Uterus (tissue), 4 donors: ENCODE results near the gene VPS37D. TPM values are rescaled to one million over a fixed set of nuclear protein-coding genes. Genes with fewer than 3 reads are reported as not detected.

Source experiments
- DNase-seq, 2 donors: peaks; one replicate each; pipeline ENCODE4 v3.0.0-alpha.2; 2019 to 2020
- H3K27ac ChIP-seq, 2 donors: fragments of 200-600 bp; sonication (generic); 1 replicate in 1 of 2; 2 replicates in 1 of 2; pipeline ENCODE4 v1.5.1; 2016 to 2018
- H3K27me3 ChIP-seq, 2 donors: fragments of 200-600 bp; sonication (generic); one replicate each; pipeline ENCODE4 v1.5.1; 2018 to 2019; ENCODE audit warnings: control low read depth in 1 of 2
- H3K36me3 ChIP-seq, 2 donors: fragments of 200-600 bp; sonication (generic); one replicate each; pipeline ENCODE4 v1.5.1; 2019; ENCODE audit warnings: control low read depth in 1 of 2
- H3K4me1 ChIP-seq, 2 donors: fragments of 200-600 bp; sonication (generic); one replicate each; pipeline ENCODE4 v1.5.1; 2018 to 2019; ENCODE audit warnings: control low read depth in 1 of 2
- H3K4me3 ChIP-seq, 2 donors: fragments of 200-600 bp; sonication (generic); 1 replicate in 1 of 2; 2 replicates in 1 of 2; pipeline ENCODE4 v1.5.1; 2018 to 2019; ENCODE audit warnings: mild to moderate bottlenecking in 1 of 2
- H3K9me3 ChIP-seq, 2 donors: fragments of 200-600 bp; sonication (generic); one replicate each; pipeline ENCODE4 v1.5.1; 2019; ENCODE audit warnings: control low read depth in 1 of 2
- POLR2A ChIP-seq, 2 donors: fragments of 450-650 bp; IDR thresholded peaks; one replicate each; pipeline ENCODE4 v1.6.1; 2016; ENCODE audit warnings: antibody characterized with exemption in 2 of 2, mild to moderate bottlenecking in 1 of 2, moderate library complexity in 1 of 2
- intact Hi-C: fragments of 100-400 bp; cut with DNase I; formaldehyde crosslinking; loops from one replicate; pipeline ENCODE4 v1.15.1; 2023; ENCODE audit warnings: low total_unique reads
- total RNA-seq, 4 donors: library from RNA; depleted of rRNA in 3 of 4; stranded (reverse); fragments of >200 nt in 3 of 4; gene quantifications; one replicate each; pipeline versions ENCODE4 v1.1.0 to v1.2.4, GENCODE V29; 2014 to 2023
- TF ChIP-seq, protein P1 (sequence below), 4 experiments: fragments of 200-600 bp in 2 of 4; fragments of 450-650 bp in 2 of 4; sonication (generic) in 2 of 4; IDR thresholded peaks; one replicate each; pipeline ENCODE4 v1.5.1; 2016 to 2019; ENCODE audit warnings: antibody characterized with exemption in 4 of 4, mild to moderate bottlenecking in 2 of 4, moderate library complexity in 1 of 4
- donor health status: DM: yes; HTN: yes; CAD: no.

VPS37D gene
- total RNA-seq, 4 donors from 2014 or later, result 6.7 to 9.3 (median 8.8) TPM; not detected in 1

DNA sequence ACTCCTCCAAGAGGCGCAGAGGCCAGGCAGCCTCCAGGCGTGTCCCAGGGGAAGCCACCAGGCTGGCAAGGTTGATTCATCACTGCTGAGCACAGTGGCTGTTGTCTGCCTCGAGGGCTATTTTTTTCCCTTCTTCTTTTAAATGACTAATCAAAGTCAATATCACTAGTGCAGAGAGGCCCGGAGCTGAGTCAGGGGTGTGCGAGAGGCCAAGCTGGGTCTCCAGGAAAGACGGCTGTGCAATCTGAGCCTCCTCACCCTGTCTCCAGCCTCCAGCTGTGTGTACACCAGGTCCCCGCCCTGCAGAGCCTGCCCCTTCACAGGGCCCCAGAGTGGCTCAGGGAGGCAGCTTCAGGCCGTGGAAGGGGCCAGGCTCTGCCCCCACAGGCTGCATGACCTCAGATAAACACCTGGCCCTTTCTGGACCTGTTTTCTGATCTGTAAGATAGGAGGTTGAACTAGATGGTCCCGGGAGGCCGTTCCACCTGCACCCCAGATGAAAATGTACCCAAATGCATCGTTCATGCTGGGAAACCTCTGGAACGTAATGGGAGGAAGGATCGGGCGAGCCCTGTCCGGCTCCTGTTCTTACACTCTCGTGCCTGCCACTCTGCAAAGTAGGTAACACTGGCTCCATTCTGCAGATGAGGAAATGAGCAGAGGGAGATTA is 48.2 kb downstream of the VPS37D start:
- peaks cover 0 to 12% of the 10 kb centered on the region in 2 donors for H3K4me1 ChIP-seq
- intact Hi-C loops, result no loop called here
- TF ChIP-seq POLR2A (IDR thresholded peaks at IDR 0.05), result no peak
- H3K36me3 ChIP-seq, result no peaks in the 10 kb centered on the region
- no peak overlapping the region for H3K27ac ChIP-seq
- no peaks in the 10 kb centered on the region for H3K27me3 ChIP-seq
- no peak overlapping the region for H3K4me3 ChIP-seq
- H3K9me3 ChIP-seq, result no peaks in the 10 kb centered on the region
- no peak for DNase-seq

DNA sequence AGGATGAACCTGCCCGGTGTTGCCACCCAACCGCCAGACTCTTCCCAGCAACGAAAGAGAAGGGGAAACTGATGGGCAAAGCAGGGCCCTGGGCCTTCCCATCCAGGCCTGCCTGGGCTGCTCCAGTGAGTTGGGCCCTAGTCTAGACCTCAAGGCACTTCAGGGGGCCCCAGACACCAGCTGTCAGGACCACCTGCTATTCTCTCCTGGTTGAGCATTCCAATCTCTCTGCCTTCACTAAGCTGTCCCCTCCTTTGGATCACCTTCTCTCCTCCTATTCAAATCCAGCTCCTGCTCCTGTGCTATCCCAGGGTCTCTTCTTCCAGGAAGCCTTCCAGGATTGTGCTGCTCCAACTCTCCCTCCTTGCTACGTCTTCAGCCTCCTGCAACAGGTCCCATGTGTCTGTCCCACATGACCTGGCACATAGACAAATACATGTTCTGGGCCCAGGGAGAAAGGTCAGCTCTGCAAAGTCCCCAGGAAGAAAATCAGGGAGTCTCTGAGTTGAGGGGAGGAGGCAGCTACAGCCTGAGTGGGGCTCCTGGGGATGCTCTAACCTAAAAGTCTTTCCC is 48.8 kb downstream of the VPS37D start:
- H3K4me1 ChIP-seq, result peaks cover 0 to 12% of the 10 kb centered on the region in 2 donors
- TF ChIP-seq, protein P1, sequence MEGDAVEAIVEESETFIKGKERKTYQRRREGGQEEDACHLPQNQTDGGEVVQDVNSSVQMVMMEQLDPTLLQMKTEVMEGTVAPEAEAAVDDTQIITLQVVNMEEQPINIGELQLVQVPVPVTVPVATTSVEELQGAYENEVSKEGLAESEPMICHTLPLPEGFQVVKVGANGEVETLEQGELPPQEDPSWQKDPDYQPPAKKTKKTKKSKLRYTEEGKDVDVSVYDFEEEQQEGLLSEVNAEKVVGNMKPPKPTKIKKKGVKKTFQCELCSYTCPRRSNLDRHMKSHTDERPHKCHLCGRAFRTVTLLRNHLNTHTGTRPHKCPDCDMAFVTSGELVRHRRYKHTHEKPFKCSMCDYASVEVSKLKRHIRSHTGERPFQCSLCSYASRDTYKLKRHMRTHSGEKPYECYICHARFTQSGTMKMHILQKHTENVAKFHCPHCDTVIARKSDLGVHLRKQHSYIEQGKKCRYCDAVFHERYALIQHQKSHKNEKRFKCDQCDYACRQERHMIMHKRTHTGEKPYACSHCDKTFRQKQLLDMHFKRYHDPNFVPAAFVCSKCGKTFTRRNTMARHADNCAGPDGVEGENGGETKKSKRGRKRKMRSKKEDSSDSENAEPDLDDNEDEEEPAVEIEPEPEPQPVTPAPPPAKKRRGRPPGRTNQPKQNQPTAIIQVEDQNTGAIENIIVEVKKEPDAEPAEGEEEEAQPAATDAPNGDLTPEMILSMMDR (IDR thresholded peaks at IDR 0.05), result no peak
- no peak for TF ChIP-seq POLR2A (IDR thresholded peaks at IDR 0.05)
- intact Hi-C loops, result no loop called here
- peak overlapping the region in 1 of 2 donors; percentile 34 for H3K27ac ChIP-seq
- H3K36me3 ChIP-seq, result no peaks in the 10 kb centered on the region
- no peak for DNase-seq
- H3K4me3 ChIP-seq, result no peak overlapping the region
- H3K9me3 ChIP-seq, result no peaks in the 10 kb centered on the region
- H3K27me3 ChIP-seq, result no peaks in the 10 kb centered on the region

- intact Hi-C loops, result no loop called here
Measured at GRCh38 chr7:73717025-73717807, 49.6 kb downstream of the VPS37D start.

GRCh38 chr7:73717991-73718405 is 50.4 kb downstream of the VPS37D start:
- Histone ChIP-seq H3K9me3 (no peaks in the 10 kb centered on the region), H3K27me3 (no peaks in the 10 kb centered on the region), H3K36me3 (no peaks in the 10 kb centered on the region), H3K4me1 (peaks cover 0 to 12% of the 10 kb centered on the region in 2 donors), H3K4me3 (no peak overlapping the region), H3K27ac (no peak overlapping the region)
- intact Hi-C loops, result no loop called here
- TF ChIP-seq POLR2A (IDR thresholded peaks at IDR 0.05), result no peak
- no peak for DNase-seq

More at GRCh38 chr7:73717025-73717807, 49.6 kb downstream of the VPS37D start:
- H3K4me1 ChIP-seq, result peaks cover 0 to 12% of the 10 kb centered on the region in 2 donors
- no peak for DNase-seq
- H3K27me3 ChIP-seq, result no peaks in the 10 kb centered on the region
- TF ChIP-seq, protein P1 (IDR thresholded peaks at IDR 0.05), result no peak
- TF ChIP-seq POLR2A (IDR thresholded peaks at IDR 0.05), result no peak
- H3K4me3 ChIP-seq, result no peak overlapping the region
- peak overlapping the region in 1 of 2 donors; percentile 34 for H3K27ac ChIP-seq
- H3K9me3 ChIP-seq, result no peaks in the 10 kb centered on the region
- H3K36me3 ChIP-seq, result no peaks in the 10 kb centered on the region

- peaks cover 0 to 12% of the 10 kb centered on the region in 2 donors for H3K4me1 ChIP-seq
- H3K9me3 ChIP-seq, result no peaks in the 10 kb centered on the region
- H3K36me3 ChIP-seq, result no peaks in the 10 kb centered on the region
- peak overlapping the region; percentile 49 to 70 for H3K4me3 ChIP-seq
- TF ChIP-seq POLR2A (IDR thresholded peaks at IDR 0.05), result no peak
- TF ChIP-seq, protein P1 (IDR thresholded peaks at IDR 0.05), result no peak
- DNase-seq, result no peak
- H3K27ac ChIP-seq, result no peak overlapping the region
- intact Hi-C loops, result no loop called here
- H3K27me3 ChIP-seq, result no peaks in the 10 kb centered on the region
Measured at GRCh38 chr7:73718438-73718881, 50.8 kb downstream of the VPS37D start.
